Right hindlimb (tissue), 1 donor: ENCODE measurements around the gene MAST2.

Source experiments
- DNase-seq: peaks from one replicate; pipeline ENCODE4 v3.0.0-alpha.2; 2018

MAST2 gene

GRCh38 chr1:46080257-46080656 lies 276.8 kb downstream of the MAST2 start:
- DNase-seq: no peak

- no peak for DNase-seq
Observed at GRCh38 chr1:46081206-46081605, 277.8 kb downstream of the MAST2 start.

- no peak for DNase-seq
Observed at GRCh38 chr1:46081619-46082018, 278.2 kb downstream of the MAST2 start.

- no peak for DNase-seq
Observed at GRCh38 chr1:46083579-46083978, 280.2 kb downstream of the MAST2 start.

GRCh38 chr1:46084553-46085451 lies 281.4 kb downstream of the MAST2 start:
- no peak for DNase-seq
